Peyer's patch (tissue), 4 donors: ENCODE measurements around the gene NHSL2.

Experiments
- CTCF ChIP-seq, 6 experiments: fragments of 450-650 bp in 4 of 6; fragments of 200-600 bp in 2 of 6; sonication (generic) in 1 of 6; IDR thresholded peaks; one replicate each; pipeline ENCODE4 v1.5.1; 2017 to 2019; ENCODE audit warnings: antibody characterized with exemption in 6 of 6, mild to moderate bottlenecking in 3 of 6, moderate library complexity in 1 of 6
- POLR2A ChIP-seq, 2 donors: fragments of 450-650 bp; IDR thresholded peaks; one replicate each; pipeline ENCODE4 v1.5.1; 2017; ENCODE audit warnings: antibody characterized with exemption in 2 of 2, mild to moderate bottlenecking in 2 of 2, moderate library complexity in 2 of 2

GRCh38 chrX:72125331-72126047 lies 214.8 kb downstream of the NHSL2 start:
- no peak for TF ChIP-seq CTCF (IDR thresholded peaks at IDR 0.05)
- TF ChIP-seq POLR2A (IDR thresholded peaks at IDR 0.05): no peak
